Lung (tissue), 12 donors: Measurements from ENCODE around the gene EMC6. TPM values are rescaled to one million over a fixed set of nuclear protein-coding genes. Genes with fewer than 3 reads are reported as not detected.

Experiments used
- ATAC-seq: fragments of 200-7000 bp; cut with Tn5 transposase; one replicate; pipeline ENCODE4 v1.9.1; 2020; ENCODE audit warnings: moderate number of reproducible peaks; ENCODE audit not compliant: insufficient read depth, low FRiP score
- DNase-seq, 3 donors: peaks; one replicate each; pipeline ENCODE4 v3.0.0-alpha.2; 2013 to 2017
- H3K27ac ChIP-seq, 2 donors: one replicate each; pipeline ENCODE4 v1.5.1; 2013; ENCODE audit warnings: mild to moderate bottlenecking in 2 of 2, moderate library complexity in 2 of 2, control low read depth in 1 of 2, inconsistent platforms in 1 of 2, low read depth in 1 of 2, low read length in 1 of 2
- H3K27me3 ChIP-seq, 3 donors: one replicate each; pipeline ENCODE4 v1.5.1; 2013; ENCODE audit warnings: low read length in 2 of 3; ENCODE audit not compliant: control insufficient read depth in 3 of 3, insufficient read depth in 3 of 3
- H3K36me3 ChIP-seq, 4 donors: one replicate each; pipeline ENCODE4 v1.5.1; 2013; ENCODE audit warnings: low read length in 4 of 4, mild to moderate bottlenecking in 1 of 4, moderate library complexity in 1 of 4; ENCODE audit not compliant: control insufficient read depth in 4 of 4, insufficient read depth in 4 of 4
- H3K4me1 ChIP-seq, 5 donors: one replicate each; pipeline ENCODE4 v1.5.1; 2013; ENCODE audit warnings: low read length in 5 of 5, mild to moderate bottlenecking in 2 of 5, moderate library complexity in 1 of 5; ENCODE audit not compliant: control insufficient read depth in 5 of 5, insufficient read depth in 5 of 5
- H3K4me3 ChIP-seq: one replicate; pipeline ENCODE4 v1.5.1; 2013; ENCODE audit warnings: mild to moderate bottlenecking, control low read depth, moderate library complexity
- H3K9ac ChIP-seq, 2 donors: one replicate each; pipeline ENCODE4 v1.5.1; 2013; ENCODE audit warnings: low read length in 2 of 2, control low read depth in 1 of 2; ENCODE audit not compliant: insufficient read depth in 1 of 2
- H3K9me3 ChIP-seq, 4 donors: one replicate each; pipeline ENCODE4 v1.5.1; 2013; ENCODE audit warnings: low read length in 3 of 4, mild to moderate bottlenecking in 1 of 4, moderate library complexity in 1 of 4; ENCODE audit not compliant: control insufficient read depth in 4 of 4, insufficient read depth in 3 of 4
- CTCF ChIP-seq: IDR thresholded peaks from 2 replicates; pipeline ENCODE4 v1.5.1; 2012; ENCODE audit warnings: mild to moderate bottlenecking; ENCODE audit errors: control extremely low read depth, extremely low read depth
- WGBS, 2 donors: extraction: QIAGEN DNeasy Blood & Tissue Kit; methylation state at CpG; one replicate each; pipeline ENCODE4 v1.1.7; 2013; 5-methylcytosine and 5-hydroxymethylcytosine counted together
- polyA plus RNA-seq, 2 donors: library from polyadenylated mRNA; stranded (reverse); fragments of 200-250 nt; gene quantifications; one replicate each; pipeline ENCODE4 v1.2.1, GENCODE V29; 2013
- total RNA-seq, 2 donors: library from RNA; depleted of rRNA in 1 of 2; stranded (reverse); fragments of >200 nt in 1 of 2; gene quantifications; one replicate each; pipeline ENCODE4 v1.2.1, GENCODE V29; 2014 to 2021
- donor health status: control.
- donor health status: control.
- donor health status: Bipolar disorder and iron deficiency.
- donor health status: healthy.
- donor health status: DM: yes; HTN: yes; CAD: no.

The EMC6 gene
- total and polyA plus RNA-seq, 4 donors: 10.9 to 93.4 (median 62.5) TPM

DNA sequence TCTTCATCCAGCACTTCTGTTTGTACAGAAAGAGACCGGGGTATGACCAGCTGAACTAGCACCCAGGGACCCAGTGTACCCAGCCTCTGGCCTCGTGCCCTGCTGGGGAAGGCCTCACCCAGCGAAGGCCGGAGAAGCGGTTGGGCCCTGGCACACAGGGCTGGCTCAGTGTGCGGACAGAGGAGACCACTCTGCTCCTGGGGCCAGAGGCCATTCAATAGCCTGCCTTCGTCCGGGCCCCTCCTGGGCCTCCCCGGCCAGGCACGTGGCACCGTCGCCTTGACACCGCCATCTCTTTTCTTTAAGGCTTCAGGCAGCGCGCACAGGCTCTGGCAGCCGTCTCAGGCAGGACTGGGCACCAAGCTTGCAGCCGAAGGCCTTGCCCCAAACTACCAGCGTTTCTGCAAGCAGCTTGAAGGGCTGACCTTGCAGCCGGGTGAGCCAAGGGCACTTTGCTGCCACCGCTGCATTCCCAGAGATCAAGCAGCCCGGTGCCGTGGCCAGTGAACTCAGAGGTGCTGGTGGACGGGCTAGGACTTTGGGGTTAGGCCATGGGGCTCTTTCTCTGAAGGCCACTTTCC is 8.2 kb upstream of the EMC6 start:
- peaks cover 5 to 46% (median 12%) of the 10 kb centered on the region in 4 donors for H3K36me3 ChIP-seq
- WGBS, 2 donors: 91 to 94% methylated on average over 23 of the region's 23 CpGs
- peaks cover 0 to 17% (median 0%) of the 10 kb centered on the region in 5 donors for H3K4me1 ChIP-seq
- peak; percentile 9 for ATAC-seq
- peak overlapping the region in 1 of 2 donors; percentile 86 for H3K27ac ChIP-seq
- no peak for DNase-seq
- H3K9ac ChIP-seq: no peak overlapping the region
- no peaks in the 10 kb centered on the region for H3K27me3 ChIP-seq
- no peak overlapping the region for H3K4me3 ChIP-seq
- H3K9me3 ChIP-seq: no peaks in the 10 kb centered on the region
- no peak for TF ChIP-seq CTCF

GRCh38 chr17:3663102-3664011 is 5.3 kb upstream of the EMC6 start:
- no peak for ATAC-seq
- Histone ChIP-seq H3K4me1 (peaks cover 0 to 30% (median 6%) of the 10 kb centered on the region in 5 donors), H3K27ac (no peak overlapping the region), H3K4me3 (no peak overlapping the region), H3K36me3 (peaks cover 5 to 38% (median 15%) of the 10 kb centered on the region in 4 donors), H3K9me3 (no peaks in the 10 kb centered on the region), H3K9ac (no peak overlapping the region), H3K27me3 (no peaks in the 10 kb centered on the region)
- WGBS, 2 donors: 93% methylated on average over 33 of the region's 33 CpGs
- DNase-seq: no peak
- TF ChIP-seq CTCF: no peak

GRCh38 chr17:3665834-3666233 is 2.8 kb upstream of the EMC6 start:
- Histone ChIP-seq H3K4me1 (peaks cover 4 to 26% (median 9%) of the 10 kb centered on the region in 5 donors), H3K9me3 (no peaks in the 10 kb centered on the region), H3K27me3 (no peaks in the 10 kb centered on the region), H3K27ac (peak overlapping the region in 1 of 2 donors; percentile 100), H3K36me3 (peaks cover 5 to 28% (median 18%) of the 10 kb centered on the region in 4 donors), H3K4me3 (no peak overlapping the region), H3K9ac (no peak overlapping the region)
- ATAC-seq: no peak
- DNase-seq: no peak
- TF ChIP-seq CTCF: no peak
- 86 to 96% methylated on average over 5 of the region's 5 CpGs for WGBS, 2 donors
